PC-9 (cell line): ENCODE data around the gene TKT. TPM values are rescaled to one million over a fixed set of nuclear protein-coding genes. Genes with fewer than 3 reads are reported as not detected.

ENCODE experiments used
- BruUV-seq: library from RNA; stranded (reverse); fragments of 400-500 nt; replicated peaks from 2 replicates; lab custom pipeline; 2021; lab: Mats Ljungman, UMichigan
- CTCF ChIA-PET: fragments of 300-600 bp; sonication (Branson Sonifier 250); formaldehyde crosslinking; loops from one replicate; lab custom pipeline; 2022; ENCODE audit warnings: antibody characterized with exemption; lab: Charles Lee
- POLR2A ChIA-PET: fragments of 300-600 bp; sonication (Branson Sonifier 250); formaldehyde crosslinking; loops from one replicate; lab custom pipeline; 2022; ENCODE audit warnings: antibody characterized with exemption; ENCODE audit not compliant: unreplicated experiment; lab: Charles Lee
- DNase-seq, 2 experiments: peaks; one replicate each; pipeline versions ENCODE4 v3.0.0 to v3.0.0-alpha.2; 2015 to 2022; ENCODE audit warnings: mixed read lengths in 1 of 2
- H2AFZ ChIP-seq: fragments of 200-600 bp; sonication (generic); 2 replicates; pipeline ENCODE4 v1.8.1; 2017; ENCODE audit warnings: antibody characterized with exemption
- H3F3A ChIP-seq: fragments of 200-600 bp; sonication (generic); 2 replicates; pipeline ENCODE4 v1.8.1; 2017; ENCODE audit warnings: antibody characterized with exemption, mild to moderate bottlenecking, low read depth; ENCODE audit not compliant: insufficient read depth
- H3K27ac ChIP-seq: fragments of 200-600 bp; sonication (generic); 2 replicates; pipeline ENCODE4 v1.6.1; 2016; ENCODE audit warnings: mixed run types
- H3K27me3 ChIP-seq: fragments of 200-600 bp; sonication (generic); 2 replicates; pipeline ENCODE4 v1.6.1; 2016; ENCODE audit warnings: low read depth, mixed run types; ENCODE audit not compliant: insufficient read depth
- H3K36me3 ChIP-seq: fragments of 200-600 bp; sonication (generic); 2 replicates; pipeline ENCODE4 v1.6.1; 2016; ENCODE audit warnings: low read depth, mixed run types
- H3K4me1 ChIP-seq: fragments of 200-600 bp; sonication (generic); replicated peaks from 2 replicates; pipeline ENCODE4 v1.6.1; 2016; ENCODE audit warnings: mixed run types; ENCODE audit not compliant: insufficient read depth
- H3K4me2 ChIP-seq: fragments of 200-600 bp; sonication (generic); 2 replicates; pipeline ENCODE4 v1.6.1; 2017; ENCODE audit warnings: mixed run types
- H3K4me3 ChIP-seq: fragments of 200-600 bp; sonication (generic); 2 replicates; pipeline ENCODE4 v1.6.1; 2016; ENCODE audit warnings: mixed run types
- H3K79me2 ChIP-seq: fragments of 200-600 bp; sonication (generic); 2 replicates; pipeline ENCODE4 v1.6.1; 2017; ENCODE audit warnings: low read depth, mixed run types
- H3K9me2 ChIP-seq: fragments of 200-600 bp; sonication (generic); 2 replicates; pipeline ENCODE4 v1.8.1; 2017; ENCODE audit warnings: mild to moderate bottlenecking; ENCODE audit not compliant: insufficient read depth
- H3K9me3 ChIP-seq: fragments of 200-600 bp; sonication (generic); 2 replicates; pipeline ENCODE4 v1.8.1; 2016; ENCODE audit warnings: low read depth; ENCODE audit not compliant: insufficient read depth
- H4K20me1 ChIP-seq: fragments of 200-600 bp; sonication (generic); 2 replicates; pipeline ENCODE4 v1.8.1; 2017; ENCODE audit not compliant: insufficient read depth
- EZH2 ChIP-seq: fragments of 200-600 bp; sonication (generic); IDR thresholded peaks from 2 replicates; pipeline ENCODE4 v1.8.0; 2017; ENCODE audit warnings: antibody characterized with exemption, low read depth
- intact Hi-C: fragments of 100-400 bp; cut with micrococcal nuclease; formaldehyde crosslinking; loops from one replicate; pipeline ENCODE4 v1.10.0; 2022; ENCODE audit not compliant: unreplicated experiment
- total RNA-seq: library from RNA; stranded (reverse); gene quantifications from 2 replicates; pipeline ENCODE4 v1.2.3, GENCODE V29; 2021
- TF ChIP-seq, protein P1 (sequence below): fragments of 200-600 bp; sonication (generic); conservative IDR thresholded peaks from 2 replicates; pipeline ENCODE4 v1.6.1; 2017; ENCODE audit warnings: mixed run types, antibody characterized with exemption, mild to moderate bottlenecking, moderate library complexity

The TKT gene
- total RNA-seq, 1 experiment from 2014 or later = 2,016 TPM

DNA sequence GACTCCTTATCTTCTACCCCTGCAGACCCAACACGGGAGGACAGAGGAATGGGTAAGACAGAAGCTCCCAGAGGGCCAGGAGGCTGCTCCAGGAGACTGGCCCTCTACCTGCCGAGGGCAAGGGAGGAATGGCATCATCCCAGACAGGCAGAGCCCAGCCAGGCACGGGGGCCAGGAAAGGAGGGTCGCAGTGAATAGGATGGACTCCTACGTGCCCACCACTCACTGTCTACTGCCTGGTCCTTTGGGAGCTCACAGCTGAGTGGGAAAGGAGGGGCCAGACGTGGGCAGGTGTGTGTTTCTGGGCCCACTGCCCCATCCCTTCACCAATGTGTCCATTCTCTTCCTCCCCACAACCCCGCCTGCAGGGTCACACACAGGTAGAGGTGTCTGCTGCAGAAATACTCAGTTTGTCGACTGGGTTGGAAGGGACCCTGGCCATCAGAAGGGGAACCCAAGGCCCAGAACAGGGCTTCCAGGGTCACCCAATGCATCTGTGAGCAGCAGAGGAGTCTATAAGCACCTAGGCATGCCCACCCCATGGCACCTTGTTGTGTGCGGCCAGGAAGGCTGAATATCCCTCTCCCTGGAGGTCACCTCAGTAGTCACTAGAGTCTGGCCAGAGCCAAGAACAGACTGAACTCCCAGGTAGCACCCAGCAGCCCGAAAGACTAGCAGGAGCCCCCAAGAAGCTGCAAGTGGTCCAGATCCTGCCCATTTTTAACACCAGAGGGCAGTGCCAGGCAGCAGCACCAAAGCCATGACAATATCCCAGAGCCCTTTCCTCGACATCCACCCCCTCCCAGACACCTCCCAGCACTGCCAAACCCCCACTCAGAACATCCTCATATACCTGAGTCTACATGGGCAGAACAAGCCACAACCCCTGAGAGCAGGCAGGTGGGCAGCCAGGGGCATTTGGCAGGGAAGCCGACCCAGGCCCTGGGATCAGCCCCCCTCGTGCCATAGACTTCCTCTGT, 24.0 kb downstream of the TKT start:
- BruUV-seq = no TSS peak
- H3K9me2 ChIP-seq = no peaks in the 10 kb centered on the region
- peaks cover 82% of the 10 kb centered on the region for H3F3A ChIP-seq
- no peak overlapping the region for H2AFZ ChIP-seq
- no peaks in the 10 kb centered on the region for H3K27me3 ChIP-seq
- TF ChIP-seq, protein P1, sequence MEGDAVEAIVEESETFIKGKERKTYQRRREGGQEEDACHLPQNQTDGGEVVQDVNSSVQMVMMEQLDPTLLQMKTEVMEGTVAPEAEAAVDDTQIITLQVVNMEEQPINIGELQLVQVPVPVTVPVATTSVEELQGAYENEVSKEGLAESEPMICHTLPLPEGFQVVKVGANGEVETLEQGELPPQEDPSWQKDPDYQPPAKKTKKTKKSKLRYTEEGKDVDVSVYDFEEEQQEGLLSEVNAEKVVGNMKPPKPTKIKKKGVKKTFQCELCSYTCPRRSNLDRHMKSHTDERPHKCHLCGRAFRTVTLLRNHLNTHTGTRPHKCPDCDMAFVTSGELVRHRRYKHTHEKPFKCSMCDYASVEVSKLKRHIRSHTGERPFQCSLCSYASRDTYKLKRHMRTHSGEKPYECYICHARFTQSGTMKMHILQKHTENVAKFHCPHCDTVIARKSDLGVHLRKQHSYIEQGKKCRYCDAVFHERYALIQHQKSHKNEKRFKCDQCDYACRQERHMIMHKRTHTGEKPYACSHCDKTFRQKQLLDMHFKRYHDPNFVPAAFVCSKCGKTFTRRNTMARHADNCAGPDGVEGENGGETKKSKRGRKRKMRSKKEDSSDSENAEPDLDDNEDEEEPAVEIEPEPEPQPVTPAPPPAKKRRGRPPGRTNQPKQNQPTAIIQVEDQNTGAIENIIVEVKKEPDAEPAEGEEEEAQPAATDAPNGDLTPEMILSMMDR = no peak
- TF ChIP-seq EZH2 = no peak
- ChIA-PET CTCF (no interaction called here), POLR2A (no interaction called here)
- intact Hi-C loops = no loop called here
- H3K4me1 ChIP-seq = peaks cover 17% of the 10 kb centered on the region
- peak overlapping the region; percentile 43; the same call in 1 of the 2 replicates for H3K27ac ChIP-seq
- H4K20me1 ChIP-seq = no peaks in the 10 kb centered on the region; the same call in 1 of the 2 replicates
- no peak overlapping the region for H3K4me3 ChIP-seq
- no peak for DNase-seq
- H3K9me3 ChIP-seq = no peaks in the 10 kb centered on the region
- H3K4me2 ChIP-seq = no peak overlapping the region
- peaks cover 72% of the 10 kb centered on the region for H3K36me3 ChIP-seq
- H3K79me2 ChIP-seq = peaks cover 60% of the 10 kb centered on the region

DNA sequence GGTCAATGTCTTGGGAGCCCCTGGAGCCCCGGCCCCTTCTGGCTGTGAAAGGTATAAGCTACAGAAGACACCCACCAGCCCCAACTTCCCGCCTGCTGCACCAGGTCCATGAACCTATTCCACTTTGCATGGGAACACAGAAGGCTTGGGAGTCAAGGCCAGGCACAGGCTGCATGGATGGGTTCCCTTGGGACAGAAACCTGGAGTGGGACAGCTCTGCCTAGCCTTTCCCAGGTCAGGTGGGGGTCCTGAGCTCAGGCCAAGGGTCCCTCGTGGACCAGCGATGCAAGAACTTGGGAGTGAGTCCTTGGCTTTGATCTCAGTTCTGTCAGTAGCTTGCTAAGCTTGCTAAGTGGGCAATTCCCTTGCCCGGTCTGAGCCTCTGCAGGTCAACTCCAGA, 25.0 kb downstream of the TKT start:
- Histone ChIP-seq H3K9me2 (no peaks in the 10 kb centered on the region), H3K9me3 (no peaks in the 10 kb centered on the region), H3K79me2 (peaks cover 50% of the 10 kb centered on the region), H3F3A (peaks cover 87% of the 10 kb centered on the region), H3K36me3 (peaks cover 72% of the 10 kb centered on the region), H3K4me1 (peaks cover 6% of the 10 kb centered on the region), H3K27ac (no peak overlapping the region), H2AFZ (no peak overlapping the region), H3K27me3 (no peaks in the 10 kb centered on the region), H4K20me1 (no peaks in the 10 kb centered on the region; the same call in none of the 2 replicates), H3K4me3 (no peak overlapping the region), H3K4me2 (no peak overlapping the region)
- no peak for TF ChIP-seq EZH2
- TF ChIP-seq, protein P1 = no peak
- intact Hi-C loops = no loop called here
- POLR2A ChIA-PET = no interaction called here
- BruUV-seq = no TSS peak
- DNase-seq = no peak
- CTCF ChIA-PET = no interaction called here

DNA sequence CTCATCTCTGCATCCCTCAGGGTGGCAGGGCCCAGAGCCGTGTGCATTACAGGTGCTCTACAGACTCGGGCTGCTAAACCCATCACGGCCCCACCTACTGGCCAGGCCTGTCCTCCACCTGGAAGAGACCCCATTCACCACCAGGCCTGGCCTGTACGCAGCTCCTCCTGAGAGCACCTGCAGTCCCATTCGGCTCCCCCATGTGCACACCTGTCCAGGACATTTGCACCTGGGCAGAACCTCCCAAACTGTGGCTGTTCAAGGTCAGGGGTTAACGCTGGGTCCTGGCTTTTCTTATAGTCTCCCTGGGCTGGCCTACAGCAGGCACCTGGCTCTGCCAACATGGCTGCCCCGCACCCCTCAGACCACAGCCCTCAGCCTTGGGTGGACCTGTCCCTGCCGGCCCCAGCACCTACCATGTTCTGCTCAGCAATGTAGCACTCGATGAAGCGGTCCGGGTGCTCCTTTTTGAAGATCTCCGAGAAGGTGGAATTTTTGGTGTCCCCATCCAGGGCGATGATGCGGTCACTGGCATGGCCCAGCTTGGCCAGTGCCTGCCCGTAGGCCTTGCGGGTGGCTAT, 25.7 kb downstream of the TKT start:
- H3K4me1 ChIP-seq = no peaks in the 10 kb centered on the region
- H3K4me2 ChIP-seq = no peak overlapping the region
- ChIA-PET POLR2A (no interaction called here), CTCF (no interaction called here)
- TF ChIP-seq, protein P1 = no peak; the same call in 1 of the 2 replicates
- no peak for TF ChIP-seq EZH2
- no peaks in the 10 kb centered on the region for H3K9me2 ChIP-seq
- H3K27me3 ChIP-seq = no peaks in the 10 kb centered on the region
- peaks cover 2% of the 10 kb centered on the region for H4K20me1 ChIP-seq
- H3K4me3 ChIP-seq = no peak overlapping the region
- no peak for DNase-seq
- no peaks in the 10 kb centered on the region for H3K9me3 ChIP-seq
- H3K27ac ChIP-seq = no peak overlapping the region
- peaks cover 43% of the 10 kb centered on the region for H3K79me2 ChIP-seq
- H3F3A ChIP-seq = peaks cover 94% of the 10 kb centered on the region
- peaks cover 67% of the 10 kb centered on the region for H3K36me3 ChIP-seq
- intact Hi-C loops = no loop called here
- no TSS peak for BruUV-seq
- H2AFZ ChIP-seq = no peak overlapping the region
